H4 (cell line): ENCODE data around the gene ZNF17. TPM values are rescaled to one million over a fixed set of nuclear protein-coding genes. Genes with fewer than 3 reads are reported as not detected.
"Not testable (repeated sequence)": the region's sequence is repeated elsewhere in the genome, so short reads cannot be mapped to it uniquely, and the experiment has no call there.

Experiments used
- DNase-seq: peaks from one replicate; pipeline ENCODE4 v3.0.0-alpha.2; 2015; ENCODE audit warnings: low spot score
- total RNA-seq: library from RNA; depleted of rRNA; stranded (reverse); fragments of >200 nt; shearing (Covaris generic); gene quantifications from 2 replicates; pipeline ENCODE4 v1.2.3, GENCODE V29; 2014; rRNA removed

Gene ZNF17
- total RNA-seq: 3.1 and 4.5 TPM in 2 replicates

DNA sequence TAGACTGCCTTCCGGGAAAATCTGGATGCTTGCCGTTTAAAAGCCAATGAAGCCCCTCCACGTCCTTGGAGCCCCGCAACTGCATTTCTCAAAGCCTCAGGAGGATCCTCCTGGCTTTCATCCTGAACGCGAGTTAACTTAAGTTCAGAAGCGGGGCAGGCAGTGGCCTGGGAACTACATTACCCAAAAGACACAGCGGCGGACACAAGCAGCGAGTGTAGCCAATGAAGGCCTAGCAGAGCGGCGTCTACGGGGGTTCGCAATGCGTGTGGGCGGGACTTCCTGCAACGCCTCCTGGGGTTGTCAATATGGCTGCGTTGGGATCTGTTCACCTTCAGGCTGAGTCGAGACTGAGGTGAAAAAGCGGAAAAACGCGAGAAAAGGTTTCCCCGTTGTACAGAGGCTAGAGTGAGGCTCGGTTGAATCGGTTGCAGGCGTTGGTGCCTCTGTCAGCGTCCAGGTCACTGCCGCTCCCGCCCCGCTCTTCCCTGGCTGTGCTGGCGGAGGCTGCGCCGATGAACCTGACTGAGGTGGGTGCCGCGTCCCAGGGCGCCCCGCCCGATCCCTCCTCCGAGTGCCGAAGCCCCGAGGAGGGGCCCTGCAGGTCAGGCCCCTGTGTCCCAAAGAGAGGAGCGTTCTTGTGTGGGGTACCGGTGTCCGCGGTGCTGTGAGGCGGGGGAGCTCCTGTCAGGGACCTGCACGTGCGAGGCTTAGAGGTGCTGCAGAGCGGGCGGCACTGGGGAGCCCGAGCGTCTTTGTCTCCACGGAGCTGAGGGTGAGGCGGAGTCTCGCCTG, at the start of gene ZNF17:
Gene ZNF17, plus strand, starts transcription at position 285 of the 795 bp plus-strand sequence. CDS start 2,455 bp downstream, outside the sequence.
- DNase-seq: peak; percentile 95

DNA sequence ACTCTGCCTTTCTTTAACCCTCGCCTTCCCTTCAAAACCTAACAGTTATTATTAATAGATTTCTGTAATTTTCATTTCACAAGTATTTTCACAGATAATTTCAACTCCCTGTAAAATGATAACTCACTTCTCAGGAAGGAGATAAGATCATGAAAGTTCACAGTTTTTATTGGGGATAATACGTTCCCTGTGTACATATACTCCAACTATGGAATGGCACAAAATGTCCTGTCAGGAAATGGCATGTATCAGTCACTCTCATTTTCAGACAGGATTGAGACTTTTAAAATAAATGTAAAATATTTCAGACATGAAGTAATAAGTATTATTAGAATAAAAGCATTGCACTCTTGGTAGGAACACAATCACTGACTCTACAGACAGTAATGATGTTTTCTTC, 48.5 kb upstream of the ZNF17 start:
- DNase-seq: no peak

DNA sequence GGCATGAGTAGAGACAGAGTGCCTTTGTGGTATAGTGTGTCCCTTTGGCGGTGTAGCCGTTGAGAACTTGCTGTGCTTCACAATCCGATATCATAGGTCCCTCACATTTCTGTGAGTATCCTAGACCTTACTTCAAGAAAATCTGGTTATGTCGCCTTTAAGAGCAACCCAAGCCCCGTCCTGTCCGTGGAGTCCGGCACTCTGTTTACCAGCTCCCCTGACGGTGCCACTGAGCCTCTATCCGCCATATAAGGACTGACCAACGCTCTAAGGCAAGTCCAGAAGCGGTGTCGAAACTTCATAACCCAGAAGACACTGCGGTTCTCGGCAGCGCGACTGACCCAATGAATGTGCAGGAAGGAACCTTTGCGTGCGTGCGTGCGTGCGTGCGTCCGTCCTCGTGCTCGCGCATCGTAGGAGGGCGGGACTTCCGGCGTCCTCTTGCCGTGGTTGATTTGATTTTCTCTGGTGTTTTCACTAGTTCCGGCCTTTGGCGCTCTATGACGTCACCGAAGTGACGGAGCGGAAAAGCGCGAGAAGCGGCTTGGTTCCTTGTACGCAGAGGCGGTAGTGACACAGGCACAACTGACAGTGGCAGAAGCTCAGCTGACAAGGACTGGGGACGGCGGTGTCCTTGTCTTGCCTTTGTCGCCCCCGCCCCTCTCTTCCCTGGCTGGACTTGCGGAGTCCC, 47.8 kb upstream of the ZNF17 start, which contains the start of the genes TRAPPC2B and ZNF547:
Gene TRAPPC2B, plus strand, starts transcription at position 555 of the 691 bp plus-strand sequence. CDS start 1,283 bp downstream, outside the sequence.
Gene ZNF547, plus strand, starts transcription at position 555 of the 691 bp plus-strand sequence. CDS start 5,005 bp downstream, outside the sequence.
- peak; percentile 100 for DNase-seq

DNA sequence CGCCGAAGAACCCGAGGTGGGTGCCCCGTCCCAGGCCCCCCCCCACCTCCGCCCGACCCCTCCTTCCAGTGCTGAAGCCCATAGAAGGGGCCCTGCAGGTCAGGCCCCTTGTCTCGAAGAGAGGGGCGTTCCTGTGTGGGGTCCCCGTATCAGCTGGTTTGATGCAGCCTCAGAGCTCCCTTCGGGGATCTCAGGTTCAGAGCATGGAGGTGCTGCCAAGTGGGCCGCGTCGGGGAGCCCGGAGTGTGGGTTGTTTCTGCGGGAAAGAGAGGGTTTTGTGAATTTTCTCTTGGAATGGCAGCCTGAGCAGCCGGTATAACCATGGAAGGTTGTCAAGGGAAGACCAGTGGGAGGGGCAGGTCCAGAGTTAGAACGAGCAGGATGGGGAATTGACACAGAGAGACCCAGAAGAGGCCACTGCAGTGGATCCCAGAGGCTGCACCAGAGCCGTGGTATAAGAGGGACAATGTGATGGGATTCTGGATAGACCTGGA, 47.2 kb upstream of the ZNF17 start:
- no peak for DNase-seq

DNA sequence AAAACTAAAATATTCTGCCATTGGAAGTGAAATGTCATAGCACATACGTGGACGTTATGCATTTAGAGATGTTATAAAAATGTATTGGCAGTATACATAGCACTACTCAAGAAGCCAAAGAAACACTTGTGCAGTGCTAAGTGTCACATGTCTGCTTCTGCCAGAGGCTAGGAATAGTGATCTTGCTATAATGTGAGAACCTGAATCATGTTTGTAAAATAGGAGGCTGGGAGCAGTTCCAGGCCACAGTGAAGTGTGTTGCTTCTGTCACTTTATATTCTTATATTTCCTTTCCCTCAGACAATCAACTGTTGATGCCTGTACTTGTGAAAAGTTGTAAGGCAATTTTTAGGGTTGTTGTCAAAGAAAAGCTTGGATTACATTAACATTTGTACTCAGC, 44.2 kb upstream of the ZNF17 start:
- no peak for DNase-seq

DNA sequence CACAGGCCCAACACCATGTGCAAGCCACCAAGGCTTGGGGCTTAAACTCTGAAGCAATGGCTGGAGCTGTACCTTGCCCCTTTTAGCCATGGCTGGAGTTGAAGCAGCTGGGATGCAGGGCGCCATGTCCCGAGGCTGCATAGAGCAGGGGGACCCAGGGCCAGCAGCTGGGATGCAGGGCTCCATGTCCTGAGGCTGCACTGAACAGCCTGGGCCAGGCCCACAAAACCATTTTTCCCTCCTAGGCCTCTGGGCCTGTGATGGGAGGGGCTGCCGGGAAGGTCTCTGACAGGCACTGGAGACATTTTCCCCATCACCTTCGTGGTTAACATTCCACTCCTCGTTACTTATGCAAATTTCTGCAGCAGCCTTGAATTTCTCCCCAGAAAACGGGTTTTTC, 36.8 kb upstream of the ZNF17 start:
- DNase-seq: no peak

DNA sequence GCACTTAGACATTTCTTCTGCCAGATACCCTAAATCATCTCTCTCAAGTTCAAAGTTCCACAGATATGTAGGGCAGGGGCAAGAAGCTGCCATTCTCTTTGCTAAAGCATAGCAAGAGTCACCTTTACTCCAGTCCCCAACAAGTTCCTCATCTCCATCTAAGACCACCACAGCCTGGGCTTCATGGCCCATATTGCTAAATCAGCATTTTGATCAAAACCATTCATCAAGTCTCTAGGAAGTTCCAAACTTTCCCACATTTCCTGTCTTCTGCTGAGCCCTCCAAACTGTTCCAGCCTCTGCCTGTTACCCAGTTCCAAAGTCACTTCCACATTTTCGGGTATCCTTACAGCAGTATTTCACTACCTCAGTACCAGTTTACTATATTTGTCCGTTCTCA, 36.3 kb upstream of the ZNF17 start:
- not testable (repeated sequence) for DNase-seq

DNA sequence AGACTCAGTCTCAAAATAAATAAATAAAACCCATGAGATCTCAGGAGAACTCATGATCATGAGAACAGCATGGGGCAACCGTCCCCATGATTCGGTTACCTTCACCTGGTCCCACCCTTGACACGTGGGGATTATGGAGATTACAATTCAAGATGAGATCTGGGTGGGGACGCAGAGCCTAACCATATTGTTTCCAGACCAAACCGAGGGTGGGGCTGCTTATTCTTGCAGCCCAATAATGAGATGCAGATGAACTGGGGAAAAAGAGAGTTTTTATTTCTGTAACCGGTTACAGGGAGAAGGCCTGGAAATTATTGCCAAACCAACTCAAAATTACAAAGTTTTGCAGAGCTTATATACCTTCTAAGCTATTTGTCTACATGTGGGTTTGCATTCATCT, 34.8 kb upstream of the ZNF17 start:
- no peak for DNase-seq

DNA sequence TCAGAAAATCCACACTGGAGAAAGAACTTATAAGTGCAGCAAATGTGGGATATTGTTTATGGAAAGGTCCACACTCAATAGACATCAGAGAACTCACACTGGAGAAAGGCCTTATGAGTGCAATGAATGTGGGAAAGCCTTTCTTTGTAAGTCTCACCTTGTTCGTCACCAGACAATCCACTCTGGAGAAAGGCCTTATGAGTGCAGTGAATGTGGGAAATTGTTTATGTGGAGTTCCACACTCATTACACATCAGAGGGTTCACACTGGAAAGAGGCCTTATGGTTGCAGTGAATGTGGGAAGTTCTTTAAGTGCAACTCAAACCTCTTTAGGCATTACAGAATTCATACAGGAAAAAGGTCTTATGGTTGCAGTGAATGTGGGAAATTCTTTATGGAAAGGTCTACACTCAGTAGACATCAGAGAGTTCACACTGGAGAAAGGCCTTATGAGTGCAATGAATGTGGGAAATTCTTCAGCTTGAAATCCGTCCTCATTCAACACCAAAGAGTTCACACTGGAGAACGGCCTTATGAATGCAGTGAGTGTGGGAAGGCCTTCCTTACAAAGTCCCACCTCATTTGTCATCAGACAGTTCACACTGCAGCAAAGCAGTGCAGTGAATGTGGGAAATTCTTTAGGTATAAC, 33.3 kb upstream of the ZNF17 start:
- DNase-seq: no peak

DNA sequence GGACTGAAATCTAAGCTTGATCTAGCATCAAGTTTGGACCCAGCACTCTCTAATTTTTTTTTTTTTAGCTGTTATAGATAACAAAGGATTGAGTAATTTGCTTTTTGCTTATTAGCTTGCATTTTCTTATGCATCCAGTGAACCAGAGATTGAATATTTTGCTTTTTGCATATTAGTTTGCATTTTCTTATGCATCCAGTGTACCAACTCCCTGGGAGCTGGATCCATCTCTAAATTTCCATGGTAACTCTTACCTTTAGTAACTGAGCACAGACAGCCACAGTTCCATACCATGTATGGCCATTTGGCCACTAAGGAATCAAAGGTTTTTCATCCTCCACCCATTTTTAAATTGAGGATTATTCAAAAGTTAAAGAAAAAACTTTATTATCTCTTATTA, 30.0 kb upstream of the ZNF17 start:
- DNase-seq: no peak

DNA sequence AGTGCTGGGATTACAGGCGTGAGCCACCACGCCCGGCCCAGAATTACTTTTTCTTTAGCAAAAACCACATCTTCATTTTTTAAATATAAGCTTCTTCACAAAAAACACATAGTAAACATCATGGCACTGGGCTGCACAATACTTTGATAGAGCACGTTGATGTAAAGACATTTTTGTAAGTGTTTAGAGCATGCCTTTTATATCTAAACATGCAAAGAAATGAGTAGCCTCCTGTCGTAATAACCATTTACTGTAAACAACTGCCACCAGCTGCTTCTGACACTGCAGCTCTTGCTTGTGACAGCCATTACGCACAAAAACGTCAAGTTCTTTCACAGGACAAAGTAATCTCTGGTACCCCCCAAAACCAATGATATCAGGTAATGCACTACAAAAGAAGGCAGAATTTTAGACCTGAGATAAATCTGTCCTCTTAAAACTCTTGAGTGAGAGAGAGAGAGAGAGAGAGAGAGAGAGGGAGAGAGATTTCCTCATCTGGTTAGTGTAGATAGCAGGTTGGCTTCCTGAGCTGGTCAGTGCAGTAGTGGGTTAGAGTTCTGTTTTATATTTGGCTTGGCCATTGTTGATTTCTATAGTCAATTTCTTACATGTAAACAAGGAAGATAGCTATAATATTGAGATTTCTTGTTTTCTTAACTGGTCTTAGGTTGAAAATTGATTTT, 28.0 kb upstream of the ZNF17 start:
- no peak for DNase-seq

DNA sequence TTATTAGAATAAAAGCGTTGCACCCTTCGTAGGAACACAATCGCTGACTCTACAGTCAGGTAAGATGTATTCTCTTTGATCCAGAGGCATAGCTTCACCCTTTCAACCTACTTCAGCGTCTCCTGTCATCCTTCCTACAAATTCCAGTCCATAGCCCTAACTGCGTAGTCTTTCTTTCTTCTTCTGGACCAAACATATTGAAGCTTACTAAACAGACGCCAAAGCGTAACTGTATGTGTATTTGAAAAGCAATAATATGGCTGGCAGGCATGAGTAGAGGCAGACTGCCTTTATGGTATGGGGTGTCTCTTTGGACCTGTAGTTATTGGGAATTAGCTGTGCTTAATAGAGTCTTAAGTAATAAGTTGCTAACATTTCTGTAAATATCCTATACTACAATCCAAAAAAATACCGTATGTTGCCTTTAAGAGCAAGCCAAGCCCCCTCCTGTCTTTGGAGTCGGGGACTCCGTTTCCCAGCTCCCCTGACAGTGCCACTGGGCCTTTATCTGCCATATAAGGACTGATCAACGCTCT, 21.7 kb upstream of the ZNF17 start:
- no peak for DNase-seq

DNA sequence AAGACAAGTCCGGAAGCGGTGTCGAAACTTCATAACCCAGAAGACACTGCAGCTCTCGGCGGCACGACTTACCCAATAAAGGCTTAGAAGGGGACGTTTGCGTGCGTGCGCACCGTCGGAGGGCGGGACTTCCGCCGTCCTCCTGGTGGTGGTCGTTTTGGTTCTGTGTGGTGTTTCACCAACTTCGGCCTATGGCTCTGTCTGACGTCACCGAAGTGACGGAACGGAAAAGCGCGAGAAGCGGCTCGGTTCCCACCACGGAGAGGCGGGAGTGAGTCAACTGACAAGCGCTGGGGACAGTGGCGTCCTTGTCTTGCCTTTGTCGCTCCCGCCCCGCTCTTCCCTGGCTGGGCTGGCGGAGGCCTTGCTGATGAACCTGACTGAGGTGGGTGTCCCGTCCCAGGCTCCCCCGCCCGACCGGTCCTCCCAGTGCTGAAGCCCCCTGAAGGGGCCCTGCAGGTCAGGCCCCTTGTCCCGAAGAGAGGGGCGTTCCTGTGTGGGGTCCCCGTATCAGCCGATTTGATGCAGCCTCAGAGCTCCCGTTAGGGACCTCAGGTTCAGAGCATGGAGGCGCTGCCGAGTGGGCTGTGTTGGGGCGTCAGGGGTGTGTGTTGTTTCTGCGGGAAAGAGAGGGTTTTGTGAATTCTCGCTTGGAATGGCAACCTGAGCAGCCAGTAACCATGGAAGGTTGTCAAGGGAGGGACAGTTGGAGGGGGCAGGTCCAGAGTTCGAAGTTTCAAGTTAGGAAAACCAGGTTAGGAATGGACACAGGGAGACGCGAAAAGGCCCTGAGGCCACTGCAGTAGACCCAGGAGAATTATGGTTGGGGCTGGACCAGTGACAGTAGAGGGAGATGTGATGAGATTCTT, 21.0 kb upstream of the ZNF17 start, which contains the start of gene ZNF548:
Gene ZNF548, plus strand, starts transcription at position 125 of the 869 bp plus-strand sequence. Its CDS starts 246 bp downstream, at position 371.
- DNase-seq: peak; percentile 100

DNA sequence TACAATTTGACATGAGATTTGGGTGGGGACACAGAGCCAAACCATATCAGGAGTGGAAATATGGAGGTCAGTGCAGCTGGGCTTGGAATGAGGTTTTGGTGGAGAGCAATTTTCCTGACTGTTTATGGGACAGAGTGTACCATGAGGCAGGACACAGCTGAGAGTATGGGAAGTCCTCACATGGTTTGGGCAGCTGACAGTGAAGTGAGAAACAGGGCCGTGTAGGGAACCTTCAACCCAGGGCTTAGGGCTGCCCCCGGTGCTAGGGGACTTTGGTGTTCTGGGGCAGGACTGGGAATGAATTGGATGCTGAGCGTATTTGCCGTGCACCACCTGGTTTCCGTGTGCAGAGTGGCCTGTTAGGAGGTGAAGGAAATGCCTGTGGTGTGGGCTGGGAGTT, 15.3 kb upstream of the ZNF17 start:
- DNase-seq: no peak

DNA sequence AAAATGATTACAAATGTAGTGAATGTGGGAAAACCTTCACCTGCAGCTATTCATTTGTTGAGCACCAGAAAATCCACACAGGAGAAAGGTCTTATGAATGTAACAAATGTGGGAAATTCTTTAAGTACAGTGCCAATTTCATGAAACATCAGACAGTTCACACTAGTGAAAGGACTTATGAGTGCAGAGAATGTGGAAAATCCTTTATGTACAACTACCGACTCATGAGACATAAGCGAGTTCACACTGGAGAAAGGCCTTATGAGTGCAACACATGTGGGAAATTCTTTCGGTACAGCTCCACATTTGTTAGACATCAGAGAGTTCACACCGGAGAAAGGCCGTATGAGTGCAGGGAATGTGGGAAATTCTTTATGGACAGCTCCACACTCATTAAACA, 12.1 kb upstream of the ZNF17 start:
- DNase-seq: no peak

DNA sequence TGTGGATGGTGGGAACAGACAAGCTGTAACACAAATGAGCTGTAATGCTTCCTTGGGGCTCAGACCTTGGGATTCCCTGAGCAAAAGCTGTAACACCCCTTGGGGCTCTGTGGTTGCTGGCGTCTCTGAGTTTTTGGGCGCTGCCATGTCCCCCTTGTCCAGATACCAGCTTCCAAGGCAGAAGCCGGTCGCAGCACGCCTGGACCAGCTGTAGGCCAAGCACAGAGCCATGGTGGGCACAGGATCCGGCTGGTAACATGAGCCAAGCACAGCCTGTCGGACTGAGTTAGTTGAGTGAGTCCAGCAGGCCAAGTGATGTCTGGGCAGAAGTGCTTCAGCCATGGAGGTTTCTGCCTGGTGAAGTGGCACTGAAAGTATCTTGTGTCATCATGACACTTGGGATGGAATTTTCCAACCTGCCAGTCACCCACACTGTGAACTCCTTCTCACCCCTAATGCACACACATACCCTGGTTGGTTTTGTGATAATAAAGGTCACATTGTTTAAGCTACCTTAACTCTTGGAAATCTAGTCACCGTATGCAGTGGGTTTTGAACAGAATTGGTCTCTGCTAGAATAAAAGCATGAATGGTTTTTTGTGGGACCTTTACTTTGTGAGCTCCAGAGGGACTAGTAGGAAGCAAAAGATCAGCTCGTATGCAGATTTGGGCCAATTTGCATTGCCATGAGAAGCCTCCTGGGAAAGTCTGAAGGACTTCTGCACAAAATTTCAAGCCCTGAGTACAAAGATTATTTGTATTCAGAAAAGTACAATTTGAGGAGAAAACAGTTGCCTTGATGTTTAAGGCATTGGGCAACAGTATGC, 7.0 kb upstream of the ZNF17 start:
- DNase-seq: no peak

DNA sequence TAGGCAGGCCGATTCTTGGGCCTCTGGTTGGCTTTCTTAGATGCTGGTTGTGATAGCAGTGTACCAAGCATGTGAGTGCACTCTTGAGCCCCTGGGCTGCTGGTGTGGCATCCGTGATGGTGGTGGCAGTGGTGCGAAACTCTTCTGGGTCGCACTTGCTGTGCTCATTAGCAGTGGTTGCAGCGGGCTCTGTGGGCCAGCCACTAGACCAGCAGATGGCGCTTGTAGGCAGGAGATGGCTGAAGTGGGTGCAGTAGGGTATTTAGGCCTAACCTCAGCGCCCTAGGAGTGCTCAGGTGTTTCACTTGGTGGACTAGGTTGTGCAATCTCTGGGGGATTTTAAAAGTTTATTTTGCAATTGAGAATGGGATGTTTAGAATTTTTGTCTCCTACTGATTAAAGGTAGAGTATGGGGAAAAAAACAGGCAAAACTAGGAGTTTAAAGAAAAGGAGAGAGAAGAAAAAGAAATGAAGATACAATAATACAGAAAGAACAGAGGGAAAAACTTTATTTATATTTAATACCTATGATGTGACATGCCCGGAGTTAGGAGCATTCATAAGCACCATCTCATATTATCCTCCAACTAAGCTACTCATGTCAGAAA, 4.3 kb upstream of the ZNF17 start:
- DNase-seq: peak; percentile 46

DNA sequence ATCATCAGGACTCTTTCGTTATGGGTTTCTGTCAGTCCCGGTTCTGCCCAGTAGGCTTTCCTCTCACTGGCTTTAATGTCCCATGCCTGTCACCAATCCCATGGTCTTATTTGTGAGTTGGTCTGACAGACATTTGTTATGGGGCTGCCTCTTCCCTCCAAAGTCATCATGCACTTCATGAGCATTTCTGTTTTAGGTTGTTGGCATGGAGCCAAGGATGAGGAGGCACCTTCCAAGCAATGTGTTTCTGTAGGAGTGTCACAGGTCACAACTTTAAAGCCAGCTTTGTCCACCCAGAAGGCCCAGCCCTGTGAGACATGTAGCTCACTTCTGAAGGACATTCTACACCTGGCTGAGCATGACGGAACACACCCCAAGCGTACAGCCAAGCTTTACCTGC, 8.5 kb downstream of the ZNF17 start:
- DNase-seq: no peak

DNA sequence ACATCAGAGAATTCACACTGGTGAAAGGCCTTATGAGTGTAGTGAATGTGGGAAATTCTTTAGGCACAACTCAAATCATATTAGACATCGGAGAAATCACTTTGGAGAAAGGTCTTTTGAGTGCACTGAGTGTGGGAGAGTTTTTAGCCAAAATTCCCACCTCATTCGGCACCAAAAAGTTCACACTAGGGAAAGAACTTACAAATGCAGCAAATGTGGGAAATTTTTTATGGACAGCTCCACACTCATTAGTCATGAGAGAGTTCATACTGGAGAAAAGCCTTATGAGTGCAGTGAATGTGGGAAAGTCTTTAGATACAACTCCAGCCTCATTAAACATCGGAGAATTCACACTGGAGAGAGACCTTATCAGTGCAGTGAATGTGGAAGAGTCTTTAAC, 10.1 kb downstream of the ZNF17 start:
- no peak for DNase-seq
